ENCODE results near the gene INPP4A. TPM values are rescaled to one million over a fixed set of nuclear protein-coding genes. Genes with fewer than 3 reads are reported as not detected.

Gene INPP4A
- total RNA-seq, 1 donor from 2014 or later, result 18.0 TPM

DNA sequence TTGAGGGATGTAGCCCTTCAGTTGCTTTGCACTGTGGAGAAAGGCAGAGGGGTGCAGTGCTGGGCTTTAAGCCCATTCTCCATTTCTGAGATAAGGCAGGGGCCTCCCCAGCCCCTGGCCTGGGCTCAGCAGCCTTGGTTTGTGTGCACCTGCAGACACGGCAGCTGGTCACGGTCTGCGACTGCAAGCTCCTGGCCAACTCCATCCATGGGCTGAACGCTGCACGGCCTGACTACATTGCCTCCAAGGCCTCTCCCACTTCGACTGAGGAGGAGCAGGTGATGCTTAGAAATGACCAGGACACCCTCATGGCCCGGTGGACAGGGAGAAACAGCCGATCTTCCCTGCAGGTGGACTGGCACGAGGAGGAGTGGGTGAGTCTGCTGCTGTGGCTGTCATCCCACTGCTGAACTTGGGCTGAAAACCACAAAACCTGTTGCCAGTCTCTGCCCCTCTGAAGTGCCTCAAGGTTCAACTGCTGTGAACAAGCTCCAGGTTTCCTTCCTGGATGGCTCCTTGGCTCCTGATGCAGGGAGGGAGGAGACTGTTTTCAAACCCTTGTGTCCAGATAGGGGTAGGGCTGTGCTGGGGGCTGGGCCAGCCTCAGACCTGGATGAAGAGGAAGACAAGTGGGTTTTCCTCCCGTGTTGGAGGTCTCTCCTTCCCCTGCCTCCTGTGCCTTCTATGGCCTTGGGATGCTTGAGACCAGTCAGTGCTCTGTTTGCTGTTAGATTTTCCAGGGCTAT is 109.6 kb downstream of the INPP4A start:
- TF ChIP-seq, protein P1, sequence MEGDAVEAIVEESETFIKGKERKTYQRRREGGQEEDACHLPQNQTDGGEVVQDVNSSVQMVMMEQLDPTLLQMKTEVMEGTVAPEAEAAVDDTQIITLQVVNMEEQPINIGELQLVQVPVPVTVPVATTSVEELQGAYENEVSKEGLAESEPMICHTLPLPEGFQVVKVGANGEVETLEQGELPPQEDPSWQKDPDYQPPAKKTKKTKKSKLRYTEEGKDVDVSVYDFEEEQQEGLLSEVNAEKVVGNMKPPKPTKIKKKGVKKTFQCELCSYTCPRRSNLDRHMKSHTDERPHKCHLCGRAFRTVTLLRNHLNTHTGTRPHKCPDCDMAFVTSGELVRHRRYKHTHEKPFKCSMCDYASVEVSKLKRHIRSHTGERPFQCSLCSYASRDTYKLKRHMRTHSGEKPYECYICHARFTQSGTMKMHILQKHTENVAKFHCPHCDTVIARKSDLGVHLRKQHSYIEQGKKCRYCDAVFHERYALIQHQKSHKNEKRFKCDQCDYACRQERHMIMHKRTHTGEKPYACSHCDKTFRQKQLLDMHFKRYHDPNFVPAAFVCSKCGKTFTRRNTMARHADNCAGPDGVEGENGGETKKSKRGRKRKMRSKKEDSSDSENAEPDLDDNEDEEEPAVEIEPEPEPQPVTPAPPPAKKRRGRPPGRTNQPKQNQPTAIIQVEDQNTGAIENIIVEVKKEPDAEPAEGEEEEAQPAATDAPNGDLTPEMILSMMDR (IDR thresholded peaks at IDR 0.05; ENCODE audit: insufficient read depth, low read length, poor library complexity, severe bottlenecking), result no peak
- no peak for DNase-seq (ENCODE audit: low read depth)
- H3K36me3 ChIP-seq (ENCODE audit: control insufficient read depth, insufficient read depth, low read length), result no peaks in the 10 kb centered on the region
- no peaks in the 10 kb centered on the region for H3K27me3 ChIP-seq (ENCODE audit: control insufficient read depth, insufficient read depth, low read length)
- H3K4me3 ChIP-seq (ENCODE audit: low read depth, low read length), result no peak overlapping the region

DNA sequence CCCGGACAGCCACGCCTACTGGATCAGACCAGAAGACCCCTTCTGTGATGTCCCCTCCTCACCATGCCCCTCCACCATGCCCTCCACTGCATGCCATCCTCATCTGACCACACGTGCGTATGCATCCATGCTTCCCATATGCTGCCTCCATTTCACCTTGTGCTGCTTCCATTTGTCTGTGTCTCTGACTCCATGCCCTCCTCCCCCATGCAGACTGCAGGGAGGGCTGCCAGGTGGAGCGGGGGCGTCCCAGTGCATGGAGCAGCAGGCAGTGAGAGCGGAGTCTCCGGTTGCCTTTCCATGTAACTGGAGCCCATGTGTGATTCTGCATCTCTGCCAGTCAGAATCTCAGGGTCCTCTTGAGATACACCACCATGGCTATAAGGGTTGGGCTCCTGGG is 111.0 kb downstream of the INPP4A start:
- TF ChIP-seq, protein P1 (IDR thresholded peaks at IDR 0.05; ENCODE audit: insufficient read depth, low read length, poor library complexity, severe bottlenecking), result no peak
- Histone ChIP-seq H3K27me3 (ENCODE audit: control insufficient read depth, insufficient read depth, low read length) (no peaks in the 10 kb centered on the region), H3K36me3 (ENCODE audit: control insufficient read depth, insufficient read depth, low read length) (no peaks in the 10 kb centered on the region), H3K4me3 (ENCODE audit: low read depth, low read length) (no peak overlapping the region)
- no peak for DNase-seq (ENCODE audit: low read depth)

DNA sequence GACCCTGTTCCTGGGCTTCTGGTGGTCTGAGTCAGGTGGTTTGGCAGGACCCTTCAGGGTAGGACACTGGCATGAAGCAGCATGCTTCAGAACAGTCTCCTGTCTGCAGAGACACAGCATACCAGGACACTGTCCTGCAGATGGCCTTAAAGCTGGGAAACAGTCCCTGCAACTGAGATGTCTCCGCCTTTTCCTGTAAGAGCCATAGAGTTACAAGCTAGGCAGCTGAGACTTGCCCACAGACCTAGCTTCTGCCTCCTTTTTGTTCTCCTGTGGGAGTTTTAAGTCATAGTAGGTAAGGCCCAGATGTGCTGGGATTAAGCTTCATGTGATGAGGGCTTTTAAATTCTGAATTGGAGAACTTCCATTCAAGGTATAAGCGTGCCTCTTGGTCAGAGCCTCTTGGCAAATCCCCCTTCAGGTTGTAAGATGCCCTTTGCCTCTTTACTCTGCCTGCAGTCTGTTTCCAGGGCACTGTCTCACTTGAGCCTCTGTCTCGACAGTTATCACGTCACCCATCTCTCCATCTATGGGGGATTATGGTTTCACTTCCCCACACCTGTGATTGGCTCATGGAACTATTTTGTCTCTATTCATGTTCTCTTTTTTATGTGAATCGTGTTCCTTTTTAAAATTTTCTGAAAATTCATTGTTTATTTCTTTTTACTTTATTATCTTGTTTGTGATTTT is 111.8 kb downstream of the INPP4A start:
- Histone ChIP-seq H3K36me3 (ENCODE audit: control insufficient read depth, insufficient read depth, low read length) (no peaks in the 10 kb centered on the region), H3K27me3 (ENCODE audit: control insufficient read depth, insufficient read depth, low read length) (no peaks in the 10 kb centered on the region), H3K4me3 (ENCODE audit: low read depth, low read length) (no peak overlapping the region)
- DNase-seq (ENCODE audit: low read depth), result no peak
- TF ChIP-seq, protein P1 (IDR thresholded peaks at IDR 0.05; ENCODE audit: insufficient read depth, low read length, poor library complexity, severe bottlenecking), result no peak

DNA sequence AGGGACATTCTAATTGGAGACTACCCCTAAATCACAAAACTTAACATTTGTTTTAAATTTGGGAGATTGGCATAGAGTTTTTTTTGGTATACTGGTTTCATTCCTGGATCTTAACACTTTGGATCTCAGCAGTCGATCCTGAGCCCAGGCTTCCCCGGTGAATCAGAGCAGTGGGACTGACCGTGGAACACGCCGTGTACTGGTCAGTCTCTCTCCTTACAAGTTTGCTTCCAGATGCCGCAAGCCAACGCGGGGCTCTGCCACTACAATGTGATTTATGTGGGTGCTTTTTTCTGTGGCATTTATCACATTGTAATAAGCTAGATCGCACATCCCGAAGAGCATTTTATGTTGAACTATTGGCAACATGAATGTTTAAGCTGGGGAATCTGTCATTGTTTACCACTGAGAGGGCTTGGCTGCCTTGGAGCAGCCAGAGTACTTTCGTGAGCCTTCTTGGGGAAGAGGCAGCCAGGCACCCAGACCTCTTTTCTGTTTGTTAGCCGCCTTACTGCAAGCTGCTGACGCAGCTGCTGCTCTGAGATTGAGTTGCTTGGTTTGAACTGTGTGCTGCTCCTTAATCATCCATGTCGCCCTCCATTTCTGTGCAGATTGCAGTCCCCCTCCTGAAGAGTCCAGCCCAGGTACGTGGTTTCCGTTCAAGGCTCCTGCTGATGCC is 114.3 kb downstream of the INPP4A start:
- Histone ChIP-seq H3K4me3 (ENCODE audit: low read depth, low read length) (no peak overlapping the region), H3K36me3 (ENCODE audit: control insufficient read depth, insufficient read depth, low read length) (no peaks in the 10 kb centered on the region), H3K27me3 (ENCODE audit: control insufficient read depth, insufficient read depth, low read length) (no peaks in the 10 kb centered on the region)
- DNase-seq (ENCODE audit: low read depth), result no peak
- TF ChIP-seq, protein P1 (IDR thresholded peaks at IDR 0.05; ENCODE audit: insufficient read depth, low read length, poor library complexity, severe bottlenecking), result no peak

DNA sequence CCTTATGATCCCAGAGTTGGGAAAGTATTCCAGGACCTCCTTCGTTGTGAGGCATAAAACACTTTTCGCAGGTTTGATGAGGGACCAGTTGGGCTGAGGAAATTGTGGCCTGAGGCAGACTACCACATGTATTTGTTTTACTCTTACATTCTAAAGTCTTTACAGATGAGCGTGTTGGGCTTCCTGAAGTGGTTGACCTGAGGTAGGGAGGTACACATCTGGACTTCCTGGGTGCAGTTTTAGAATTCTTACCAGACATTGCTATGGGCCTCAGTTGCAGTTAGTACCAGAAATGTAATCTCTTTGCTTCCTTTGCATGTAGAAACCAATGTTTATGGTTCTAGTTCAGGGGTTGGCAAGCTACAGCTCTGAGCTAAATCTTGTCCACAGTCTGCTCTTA is 114.9 kb downstream of the INPP4A start:
- Histone ChIP-seq H3K36me3 (ENCODE audit: control insufficient read depth, insufficient read depth, low read length) (no peaks in the 10 kb centered on the region), H3K27me3 (ENCODE audit: control insufficient read depth, insufficient read depth, low read length) (no peaks in the 10 kb centered on the region), H3K4me3 (ENCODE audit: low read depth, low read length) (no peak overlapping the region)
- TF ChIP-seq, protein P1 (IDR thresholded peaks at IDR 0.05; ENCODE audit: insufficient read depth, low read length, poor library complexity, severe bottlenecking), result no peak
- no peak for DNase-seq (ENCODE audit: low read depth)
